ENCODE results near the gene ENTHD1.

ENTHD1 gene

DNA sequence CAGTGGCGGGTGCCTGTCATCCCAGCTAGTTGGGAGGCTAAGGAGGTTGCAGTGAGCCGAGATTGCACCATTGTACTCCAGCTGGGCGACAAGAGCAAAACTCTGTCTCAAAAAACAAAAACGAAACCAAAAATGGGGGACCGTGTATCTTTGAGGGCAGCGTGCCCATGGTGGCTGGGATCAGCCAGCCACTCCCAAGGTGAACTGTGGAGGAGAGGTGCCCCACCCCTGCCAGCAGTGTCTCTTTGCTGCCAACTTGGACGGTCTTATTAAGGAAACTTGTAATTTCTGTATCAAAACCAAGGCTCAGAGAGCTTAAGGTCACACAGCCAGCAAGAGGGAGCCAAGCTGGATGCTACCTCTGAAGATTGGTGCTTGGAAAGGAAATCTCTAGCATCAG is 175.4 kb downstream of the ENTHD1 start:
- H3K9me3 ChIP-seq (ENCODE audit: control extremely low read depth in 1 of 5, control insufficient read depth in 4 of 5, insufficient read depth in 2 of 5, low read depth in 1 of 5, low read length in 4 of 5), result no peaks in the 10 kb centered on the region
- POLR2A ChIA-PET, result no interaction called here

DNA sequence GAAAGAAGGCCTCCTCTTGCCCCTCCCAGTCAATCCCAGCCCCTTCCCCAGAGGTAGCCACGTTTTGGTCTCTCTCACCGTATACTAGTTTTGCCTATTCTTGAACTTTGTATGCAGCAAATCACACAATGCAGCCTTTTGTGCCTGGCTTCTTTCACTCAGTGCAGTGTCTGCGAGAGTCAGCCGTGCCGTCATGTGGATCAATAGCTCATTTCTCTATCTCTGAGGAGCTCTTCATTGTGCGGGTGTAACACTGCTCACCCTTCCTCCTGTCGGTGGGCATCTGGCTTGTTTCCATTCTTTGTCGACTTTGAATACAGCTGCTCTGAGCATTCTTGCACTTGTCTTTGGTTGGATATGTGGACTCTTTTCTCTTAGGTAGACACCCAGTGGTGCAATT is 176.5 kb downstream of the ENTHD1 start:
- H3K4me1 ChIP-seq (ENCODE audit: control extremely low read depth in 1 of 4, control insufficient read depth in 4 of 4, insufficient read depth in 4 of 4, low read length in 3 of 4), result no peaks in the 10 kb centered on the region

More for the DNA sequence above, 175.4 kb downstream of the ENTHD1 start:
- CTCF ChIA-PET, result no interaction called here
- H3K27me3 ChIP-seq (replicated peaks in 2 of 5; ENCODE audit: control insufficient read depth in 4 of 5, insufficient read depth in 5 of 5, low read length in 4 of 5), result peaks cover 0 to 22% (median 13%) of the 10 kb centered on the region in 5 experiments
- no peaks in the 10 kb centered on the region for H3K4me1 ChIP-seq (ENCODE audit: control extremely low read depth in 1 of 4, control insufficient read depth in 4 of 4, insufficient read depth in 4 of 4, low read length in 3 of 4)
- WGBS (ENCODE audit: insufficient coverage), result 94% methylated on average over 7 of the region's 7 CpGs
- no peak overlapping the region for H3K27ac ChIP-seq (ENCODE audit: insufficient read depth in 1 of 2, low read depth in 1 of 2, low read length in 2 of 2, poor library complexity in 1 of 2, severe bottlenecking in 2 of 2)
- H3K4me3 ChIP-seq (ENCODE audit: control insufficient read depth in 1 of 7, extremely low read depth in 1 of 7, insufficient read depth in 4 of 7, low read depth in 2 of 7, low read length in 6 of 7), result no peak overlapping the region
- no peaks in the 10 kb centered on the region for H3K36me3 ChIP-seq (ENCODE audit: control insufficient read depth in 4 of 4, insufficient read depth in 4 of 4, low read length in 3 of 4)
- no peak for DNase-seq

DNA sequence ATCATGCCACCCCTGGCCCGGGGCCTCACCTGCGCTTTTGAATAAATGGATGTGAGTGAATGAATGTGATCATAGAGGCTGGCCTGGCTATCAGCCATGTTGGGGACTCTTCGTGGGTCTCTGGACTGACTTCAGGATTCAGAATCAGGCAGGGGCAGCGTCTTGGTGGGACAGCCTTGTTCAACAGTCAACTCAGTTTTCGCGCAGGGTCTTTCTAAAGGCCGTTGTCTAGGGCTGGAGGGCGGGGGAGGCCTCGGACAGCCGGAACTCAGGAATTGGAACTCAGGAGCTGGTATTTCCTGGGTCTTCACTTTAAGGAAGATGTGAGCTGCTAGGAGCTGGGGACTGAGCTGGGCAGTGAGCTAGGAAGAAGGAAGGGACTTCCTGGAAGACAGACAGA is 177.0 kb downstream of the ENTHD1 start:
- Histone ChIP-seq H3K4me1 (ENCODE audit: control extremely low read depth in 1 of 4, control insufficient read depth in 4 of 4, insufficient read depth in 4 of 4, low read length in 3 of 4) (no peaks in the 10 kb centered on the region), H3K27ac (ENCODE audit: insufficient read depth in 1 of 2, low read depth in 1 of 2, low read length in 2 of 2, poor library complexity in 1 of 2, severe bottlenecking in 2 of 2) (no peak overlapping the region), H3K36me3 (ENCODE audit: control insufficient read depth in 4 of 4, insufficient read depth in 4 of 4, low read length in 3 of 4) (no peaks in the 10 kb centered on the region), H3K9me3 (ENCODE audit: control extremely low read depth in 1 of 5, control insufficient read depth in 4 of 5, insufficient read depth in 2 of 5, low read depth in 1 of 5, low read length in 4 of 5) (no peaks in the 10 kb centered on the region), H3K27me3 (replicated peaks in 2 of 5; ENCODE audit: control insufficient read depth in 4 of 5, insufficient read depth in 5 of 5, low read length in 4 of 5) (peaks cover 0 to 19% (median 15%) of the 10 kb centered on the region in 5 experiments), H3K4me3 (ENCODE audit: control insufficient read depth in 1 of 7, extremely low read depth in 1 of 7, insufficient read depth in 4 of 7, low read depth in 2 of 7, low read length in 6 of 7) (no peak overlapping the region)
- 96% methylated on average over 8 of the region's 10 CpGs for WGBS (ENCODE audit: insufficient coverage)
- POLR2A ChIA-PET, result no interaction called here
- no peak for DNase-seq
- CTCF ChIA-PET, result interaction anchor here (1.5 kb wide), 1 partner anchor 22 kb away, joined by 4 read pairs; no protein-coding TSS in a partner anchor

More for the DNA sequence above, 176.5 kb downstream of the ENTHD1 start:
- peaks cover 0 to 20% (median 18%) of the 10 kb centered on the region in 5 experiments for H3K27me3 ChIP-seq (replicated peaks in 2 of 5; ENCODE audit: control insufficient read depth in 4 of 5, insufficient read depth in 5 of 5, low read length in 4 of 5)
- 97% methylated on average over 8 of the region's 8 CpGs for WGBS (ENCODE audit: insufficient coverage)
- no peak for DNase-seq
- ChIA-PET CTCF (interaction anchor here (1.5 kb wide), 1 partner anchor 21 kb away, joined by 4 read pairs; no protein-coding TSS in a partner anchor), POLR2A (no interaction called here)
- no peak overlapping the region for H3K27ac ChIP-seq (ENCODE audit: insufficient read depth in 1 of 2, low read depth in 1 of 2, low read length in 2 of 2, poor library complexity in 1 of 2, severe bottlenecking in 2 of 2)
- no peak overlapping the region for H3K4me3 ChIP-seq (ENCODE audit: control insufficient read depth in 1 of 7, extremely low read depth in 1 of 7, insufficient read depth in 4 of 7, low read depth in 2 of 7, low read length in 6 of 7)
- H3K9me3 ChIP-seq (ENCODE audit: control extremely low read depth in 1 of 5, control insufficient read depth in 4 of 5, insufficient read depth in 2 of 5, low read depth in 1 of 5, low read length in 4 of 5), result no peaks in the 10 kb centered on the region
- H3K36me3 ChIP-seq (ENCODE audit: control insufficient read depth in 4 of 4, insufficient read depth in 4 of 4, low read length in 3 of 4), result no peaks in the 10 kb centered on the region

DNA sequence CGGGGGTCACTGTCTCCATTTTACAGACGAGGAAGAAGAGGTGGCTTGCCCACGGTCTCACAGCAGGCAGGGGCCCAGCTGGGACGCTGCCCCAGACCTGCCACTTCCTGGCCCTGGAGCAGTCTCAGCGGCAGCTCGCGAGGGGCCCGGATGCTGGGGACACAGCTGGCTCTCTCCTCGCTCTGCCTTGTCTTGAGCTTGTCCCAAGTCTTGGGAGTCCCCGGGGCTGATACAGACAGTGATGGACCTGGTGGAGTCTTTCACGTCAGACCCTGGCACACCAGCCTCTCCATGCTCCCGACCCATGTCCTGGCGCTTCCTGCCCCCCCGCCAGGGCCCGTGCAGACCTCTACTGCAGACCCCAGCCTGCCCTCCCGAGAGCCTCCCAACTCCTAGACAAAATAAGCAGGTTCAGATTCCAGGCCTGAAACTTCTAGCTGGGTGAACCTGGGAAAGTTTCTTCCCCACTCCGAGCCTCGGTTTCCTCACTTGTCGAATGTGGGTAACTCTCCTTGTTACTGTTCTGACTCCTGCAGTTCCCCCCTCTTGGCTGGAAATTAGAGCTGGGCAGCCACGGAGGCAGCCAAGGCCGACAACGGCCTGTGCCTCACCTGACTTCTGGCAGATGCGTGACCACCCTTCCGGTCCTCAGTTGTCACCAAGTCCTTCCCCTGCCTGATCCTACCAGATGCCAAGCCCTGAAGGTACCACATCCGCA is 177.6 kb downstream of the ENTHD1 start:
- no peak overlapping the region for H3K27ac ChIP-seq (ENCODE audit: insufficient read depth in 1 of 2, low read depth in 1 of 2, low read length in 2 of 2, poor library complexity in 1 of 2, severe bottlenecking in 2 of 2)
- ChIA-PET CTCF (interaction anchor here (1.5 kb wide), 1 partner anchor 22 kb away, joined by 4 read pairs; no protein-coding TSS in a partner anchor), POLR2A (no interaction called here)
- H3K36me3 ChIP-seq (ENCODE audit: control insufficient read depth in 4 of 4, insufficient read depth in 4 of 4, low read length in 3 of 4), result no peaks in the 10 kb centered on the region
- H3K9me3 ChIP-seq (ENCODE audit: control extremely low read depth in 1 of 5, control insufficient read depth in 4 of 5, insufficient read depth in 2 of 5, low read depth in 1 of 5, low read length in 4 of 5), result no peaks in the 10 kb centered on the region
- WGBS (ENCODE audit: insufficient coverage), result 78% methylated on average over 24 of the region's 25 CpGs
- H3K27me3 ChIP-seq (replicated peaks in 2 of 5; ENCODE audit: control insufficient read depth in 4 of 5, insufficient read depth in 5 of 5, low read length in 4 of 5), result peaks cover 0 to 16% (median 12%) of the 10 kb centered on the region in 5 experiments
- H3K4me1 ChIP-seq (ENCODE audit: control extremely low read depth in 1 of 4, control insufficient read depth in 4 of 4, insufficient read depth in 4 of 4, low read length in 3 of 4), result no peaks in the 10 kb centered on the region
- H3K4me3 ChIP-seq (ENCODE audit: control insufficient read depth in 1 of 7, extremely low read depth in 1 of 7, insufficient read depth in 4 of 7, low read depth in 2 of 7, low read length in 6 of 7), result no peak overlapping the region
- DNase-seq, result no peak

DNA sequence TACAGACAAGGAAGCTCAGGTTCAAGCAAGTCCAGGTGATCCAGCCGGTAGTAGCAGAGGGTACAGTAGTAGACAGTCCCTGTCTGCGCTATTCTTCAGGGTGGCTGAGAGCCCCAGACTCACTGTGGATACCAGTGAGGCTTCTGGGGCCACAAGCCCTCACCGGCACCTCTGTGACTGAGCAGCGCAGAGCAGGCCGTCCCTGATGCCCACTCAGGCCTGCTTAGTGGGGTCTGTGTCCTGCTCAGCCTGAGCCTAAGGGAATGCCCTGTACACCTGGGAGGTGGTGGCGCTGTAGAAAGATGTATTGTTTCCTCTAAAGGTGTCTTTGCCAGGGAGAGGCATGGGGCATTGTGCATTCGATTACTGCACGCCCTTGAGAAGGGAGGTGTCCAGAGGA is 179.2 kb downstream of the ENTHD1 start:
- H3K27me3 ChIP-seq (replicated peaks in 2 of 5; ENCODE audit: control insufficient read depth in 4 of 5, insufficient read depth in 5 of 5, low read length in 4 of 5), result peaks cover 0 to 26% (median 12%) of the 10 kb centered on the region in 5 experiments
- H3K27ac ChIP-seq (ENCODE audit: insufficient read depth in 1 of 2, low read depth in 1 of 2, low read length in 2 of 2, poor library complexity in 1 of 2, severe bottlenecking in 2 of 2), result no peak overlapping the region
- ChIA-PET CTCF (no interaction called here), POLR2A (no interaction called here)
- H3K9me3 ChIP-seq (ENCODE audit: control extremely low read depth in 1 of 5, control insufficient read depth in 4 of 5, insufficient read depth in 2 of 5, low read depth in 1 of 5, low read length in 4 of 5), result no peaks in the 10 kb centered on the region
- no peak overlapping the region for H3K4me3 ChIP-seq (ENCODE audit: control insufficient read depth in 1 of 7, extremely low read depth in 1 of 7, insufficient read depth in 4 of 7, low read depth in 2 of 7, low read length in 6 of 7)
- no peaks in the 10 kb centered on the region for H3K36me3 ChIP-seq (ENCODE audit: control insufficient read depth in 4 of 4, insufficient read depth in 4 of 4, low read length in 3 of 4)
- 98% methylated on average over 5 of the region's 8 CpGs for WGBS (ENCODE audit: insufficient coverage)
- DNase-seq, result no peak
- no peaks in the 10 kb centered on the region for H3K4me1 ChIP-seq (ENCODE audit: control extremely low read depth in 1 of 4, control insufficient read depth in 4 of 4, insufficient read depth in 4 of 4, low read length in 3 of 4)

DNA sequence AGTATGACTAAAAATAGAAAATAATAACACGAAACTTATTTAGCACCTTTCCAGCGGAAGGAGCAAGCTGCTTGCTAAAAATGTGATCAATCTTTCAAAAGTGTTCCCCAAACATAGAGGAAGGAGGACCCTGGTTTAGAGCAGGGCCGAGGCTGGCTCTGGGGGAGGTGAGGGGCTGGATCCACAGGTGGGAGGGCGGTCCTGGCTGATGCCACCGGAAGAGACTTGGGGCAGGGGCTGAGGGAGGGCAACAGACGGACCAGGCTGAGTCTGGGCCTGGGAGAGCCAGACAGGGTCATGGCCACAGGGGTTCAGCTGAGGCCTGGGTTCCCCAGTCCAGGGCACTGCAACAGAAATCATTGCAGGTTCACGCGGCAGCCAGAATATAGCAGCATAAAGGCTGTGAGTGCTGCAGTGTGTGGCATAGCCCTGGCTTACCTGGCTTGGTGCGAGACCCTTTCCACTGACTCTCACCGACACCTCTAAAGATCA is 179.7 kb downstream of the ENTHD1 start:
- 93% methylated on average over 8 of the region's 10 CpGs for WGBS (ENCODE audit: insufficient coverage)
- H3K9me3 ChIP-seq (ENCODE audit: control extremely low read depth in 1 of 5, control insufficient read depth in 4 of 5, insufficient read depth in 2 of 5, low read depth in 1 of 5, low read length in 4 of 5), result no peaks in the 10 kb centered on the region
- no peaks in the 10 kb centered on the region for H3K4me1 ChIP-seq (ENCODE audit: control extremely low read depth in 1 of 4, control insufficient read depth in 4 of 4, insufficient read depth in 4 of 4, low read length in 3 of 4)
- H3K27ac ChIP-seq (ENCODE audit: insufficient read depth in 1 of 2, low read depth in 1 of 2, low read length in 2 of 2, poor library complexity in 1 of 2, severe bottlenecking in 2 of 2), result no peak overlapping the region
- CTCF ChIA-PET, result no interaction called here
- DNase-seq, result no peak
- no peak overlapping the region for H3K4me3 ChIP-seq (ENCODE audit: control insufficient read depth in 1 of 7, extremely low read depth in 1 of 7, insufficient read depth in 4 of 7, low read depth in 2 of 7, low read length in 6 of 7)
- no peaks in the 10 kb centered on the region for H3K36me3 ChIP-seq (ENCODE audit: control insufficient read depth in 4 of 4, insufficient read depth in 4 of 4, low read length in 3 of 4)
- H3K27me3 ChIP-seq (replicated peaks in 2 of 5; ENCODE audit: control insufficient read depth in 4 of 5, insufficient read depth in 5 of 5, low read length in 4 of 5), result peaks cover 0 to 27% (median 12%) of the 10 kb centered on the region in 5 experiments
- POLR2A ChIA-PET, result no interaction called here

DNA sequence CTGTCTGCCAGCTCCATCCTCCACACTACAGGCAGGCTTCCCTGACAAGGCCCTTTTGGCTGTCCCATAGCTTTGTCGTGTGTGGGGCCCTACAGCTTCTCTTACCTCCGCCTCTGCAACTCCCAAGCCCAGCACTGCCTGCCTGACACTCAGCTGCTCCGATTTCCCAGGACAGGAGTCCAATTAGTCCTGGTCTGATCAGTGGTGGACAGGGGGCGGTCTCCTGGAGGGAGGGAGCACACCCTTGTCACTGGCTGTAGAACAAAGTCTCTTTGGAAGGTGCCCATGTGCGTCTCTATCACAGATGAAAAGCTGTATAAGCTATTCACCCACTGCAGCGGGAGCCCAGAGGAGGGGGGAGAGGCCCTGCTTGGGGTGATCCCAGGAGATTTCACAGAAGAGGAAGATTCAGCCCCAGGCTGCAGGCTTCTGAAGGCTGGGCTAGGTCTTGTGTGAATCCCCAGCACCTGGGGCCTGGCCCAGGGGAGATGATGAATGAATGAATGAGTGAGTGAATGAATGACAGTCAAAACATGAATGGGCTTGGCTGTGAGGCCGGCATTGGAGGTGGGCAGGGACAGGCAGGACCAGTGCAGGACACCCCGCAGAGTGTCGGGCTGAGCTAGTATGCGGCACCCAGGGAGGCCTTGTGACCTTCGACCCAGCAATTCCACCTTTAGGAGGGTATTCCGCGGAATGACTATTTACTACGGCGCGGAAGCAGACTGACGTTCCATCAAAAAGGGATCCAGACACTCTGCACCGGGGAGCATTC is 180.6 kb downstream of the ENTHD1 start:
- Histone ChIP-seq H3K27me3 (replicated peaks in 2 of 5; ENCODE audit: control insufficient read depth in 4 of 5, insufficient read depth in 5 of 5, low read length in 4 of 5) (peaks cover 0 to 27% (median 12%) of the 10 kb centered on the region in 5 experiments), H3K4me3 (ENCODE audit: control insufficient read depth in 1 of 7, extremely low read depth in 1 of 7, insufficient read depth in 4 of 7, low read depth in 2 of 7, low read length in 6 of 7) (no peak overlapping the region), H3K4me1 (ENCODE audit: control extremely low read depth in 1 of 4, control insufficient read depth in 4 of 4, insufficient read depth in 4 of 4, low read length in 3 of 4) (no peaks in the 10 kb centered on the region), H3K27ac (ENCODE audit: insufficient read depth in 1 of 2, low read depth in 1 of 2, low read length in 2 of 2, poor library complexity in 1 of 2, severe bottlenecking in 2 of 2) (no peak overlapping the region), H3K9me3 (ENCODE audit: control extremely low read depth in 1 of 5, control insufficient read depth in 4 of 5, insufficient read depth in 2 of 5, low read depth in 1 of 5, low read length in 4 of 5) (no peaks in the 10 kb centered on the region), H3K36me3 (ENCODE audit: control insufficient read depth in 4 of 4, insufficient read depth in 4 of 4, low read length in 3 of 4) (no peaks in the 10 kb centered on the region)
- POLR2A ChIA-PET, result no interaction called here
- 80% methylated on average over 18 of the region's 18 CpGs for WGBS (ENCODE audit: insufficient coverage)
- DNase-seq, result no peak
- CTCF ChIA-PET, result no interaction called here
